Measurements from ENCODE around the gene CACNB4.

DNA sequence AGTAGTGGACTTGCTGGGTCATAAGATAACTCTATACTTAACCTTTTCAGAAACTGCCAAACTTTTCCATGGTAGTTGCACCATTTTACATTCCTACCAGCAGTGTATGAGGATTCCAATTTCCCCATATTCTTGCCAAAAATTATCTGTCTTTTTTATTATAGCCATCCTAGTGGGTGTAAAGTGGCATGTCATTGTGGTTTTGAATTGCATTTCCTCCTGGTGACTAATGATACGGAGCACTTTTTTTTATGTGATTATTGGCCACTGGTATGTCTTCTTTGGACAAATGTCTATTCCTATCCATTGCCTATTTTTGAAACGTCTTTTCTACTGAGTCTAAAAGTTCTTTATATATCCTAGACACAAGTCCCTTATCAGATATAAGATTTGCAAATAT, 44.3 kb downstream of the CACNB4 start:
- TF ChIP-seq, protein P1, sequence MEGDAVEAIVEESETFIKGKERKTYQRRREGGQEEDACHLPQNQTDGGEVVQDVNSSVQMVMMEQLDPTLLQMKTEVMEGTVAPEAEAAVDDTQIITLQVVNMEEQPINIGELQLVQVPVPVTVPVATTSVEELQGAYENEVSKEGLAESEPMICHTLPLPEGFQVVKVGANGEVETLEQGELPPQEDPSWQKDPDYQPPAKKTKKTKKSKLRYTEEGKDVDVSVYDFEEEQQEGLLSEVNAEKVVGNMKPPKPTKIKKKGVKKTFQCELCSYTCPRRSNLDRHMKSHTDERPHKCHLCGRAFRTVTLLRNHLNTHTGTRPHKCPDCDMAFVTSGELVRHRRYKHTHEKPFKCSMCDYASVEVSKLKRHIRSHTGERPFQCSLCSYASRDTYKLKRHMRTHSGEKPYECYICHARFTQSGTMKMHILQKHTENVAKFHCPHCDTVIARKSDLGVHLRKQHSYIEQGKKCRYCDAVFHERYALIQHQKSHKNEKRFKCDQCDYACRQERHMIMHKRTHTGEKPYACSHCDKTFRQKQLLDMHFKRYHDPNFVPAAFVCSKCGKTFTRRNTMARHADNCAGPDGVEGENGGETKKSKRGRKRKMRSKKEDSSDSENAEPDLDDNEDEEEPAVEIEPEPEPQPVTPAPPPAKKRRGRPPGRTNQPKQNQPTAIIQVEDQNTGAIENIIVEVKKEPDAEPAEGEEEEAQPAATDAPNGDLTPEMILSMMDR (conservative IDR thresholded peaks at IDR 0.05; ENCODE audit: low read length): no peak
- TF ChIP-seq EZH2phosphoT487 (IDR thresholded peaks at IDR 0.05; ENCODE audit: borderline replicate concordance, low read depth, low read length): no peak

All from OCI-LY7 (cell line).